Panc1 (cell line): ENCODE results near the gene CATSPER4. TPM values are rescaled to one million over a fixed set of nuclear protein-coding genes. Genes with fewer than 3 reads are reported as not detected.

Experiments
- ATAC-seq: fragments of 200-7000 bp; cut with Tn5 transposase; 2 replicates; pipeline ENCODE4 v1.9.1; 2020; ENCODE audit warnings: mild to moderate bottlenecking, moderate library complexity
- BruUV-seq: library from RNA; stranded (reverse); fragments of 400-500 nt; replicated peaks from 2 replicates; lab custom pipeline; 2021; lab: Mats Ljungman, UMichigan
- CTCF ChIA-PET: fragments of 300-600 bp; sonication (Branson Sonifier 250); formaldehyde crosslinking; loops from one replicate; lab custom pipeline; 2022; ENCODE audit warnings: antibody characterized with exemption; lab: Charles Lee
- POLR2A ChIA-PET: fragments of 300-600 bp; sonication (Branson Sonifier 250); formaldehyde crosslinking; loops from one replicate; lab custom pipeline; 2022; ENCODE audit warnings: antibody characterized with exemption; lab: Charles Lee
- DNase-seq: peaks from one replicate; pipeline ENCODE4 v3.0.0-alpha.2; 2010; ENCODE audit warnings: low read depth, low spot score
- H3K27ac ChIP-seq: 2 replicates; pipeline ENCODE4 v1.5.1; 2011; ENCODE audit warnings: mild to moderate bottlenecking, low read length, inconsistent platforms
- H3K27me3 ChIP-seq: fragments of 200-500 bp; sonication (Bioruptor generic); 2 replicates; pipeline ENCODE4 v1.6.0; 2014; ENCODE audit warnings: low read length, inconsistent platforms; ENCODE audit not compliant: control insufficient read depth, insufficient read depth
- H3K36me3 ChIP-seq: fragments of 200-500 bp; sonication (Bioruptor generic); 2 replicates; pipeline ENCODE4 v1.5.1; 2014; ENCODE audit warnings: inconsistent platforms, mild to moderate bottlenecking, low read length, moderate library complexity; ENCODE audit not compliant: control insufficient read depth, insufficient read depth
- H3K4me1 ChIP-seq: 2 replicates; pipeline ENCODE4 v1.5.1; 2011; ENCODE audit warnings: inconsistent platforms, mild to moderate bottlenecking, low read length, moderate library complexity; ENCODE audit not compliant: control insufficient read depth, insufficient read depth
- H3K4me3 ChIP-seq, 2 experiments: 2 replicates each; pipeline ENCODE4 v1.5.1; 2011 to 2012; ENCODE audit warnings: low read depth in 2 of 2, low read length in 2 of 2, mild to moderate bottlenecking in 2 of 2, inconsistent platforms in 1 of 2, moderate library complexity in 1 of 2
- H3K9me3 ChIP-seq: fragments of 200-500 bp; sonication (Bioruptor generic); 2 replicates; pipeline ENCODE4 v1.5.1; 2014; ENCODE audit warnings: low read depth, mild to moderate bottlenecking, inconsistent platforms, low read length, moderate library complexity; ENCODE audit not compliant: control insufficient read depth, insufficient read depth
- CTCF ChIP-seq: fragments of 450-650 bp; IDR thresholded peaks from 2 replicates; pipeline ENCODE4 v1.5.1; 2017; ENCODE audit warnings: mild to moderate bottlenecking
- POLR2AphosphoS5 ChIP-seq: IDR thresholded peaks from 2 replicates; pipeline ENCODE4 v1.6.1; 2012; ENCODE audit warnings: mild to moderate bottlenecking, low read depth, low read length, moderate library complexity
- REST ChIP-seq, 2 experiments: IDR thresholded peaks; 2 replicates each; pipeline ENCODE4 v1.6.1; 2011 to 2012; ENCODE audit warnings: low read depth in 2 of 2, control low read depth in 1 of 2, low read length in 1 of 2, mild to moderate bottlenecking in 1 of 2, moderate library complexity in 1 of 2; ENCODE audit not compliant: insufficient read depth in 1 of 2
- SIN3A ChIP-seq: IDR thresholded peaks from 2 replicates; pipeline ENCODE4 v1.6.1; 2012; ENCODE audit warnings: low read depth, mild to moderate bottlenecking, low read length, moderate library complexity, borderline replicate concordance; ENCODE audit not compliant: insufficient read depth
- TCF7L2 ChIP-seq: IDR thresholded peaks from 2 replicates; pipeline ENCODE4 v1.6.1; 2011; ENCODE audit warnings: mild to moderate bottlenecking, low read depth, low read length, inconsistent platforms
- in situ Hi-C: cut with HindIII; loops from 2 replicates; pipeline ENCODE4 v1.10.0; 2016; ENCODE audit warnings: low sequenced_read_pairs, low pct_unique_long_range_greater_than_20kb
- intact Hi-C: fragments of 100-400 bp; cut with micrococcal nuclease; formaldehyde crosslinking; loops from one replicate; pipeline ENCODE4 v1.10.0; 2022; ENCODE audit not compliant: unreplicated experiment
- total RNA-seq: library from RNA; stranded (reverse); gene quantifications from one replicate; pipeline ENCODE4 v1.2.1, GENCODE V29; 2021; ENCODE audit not compliant: unreplicated experiment

The CATSPER4 gene
- total RNA-seq, 1 experiment from 2014 or later = not detected

GRCh38 chr1:26156285-26157038 is 33.9 kb upstream of the CATSPER4 start:
- in situ Hi-C loops = no loop called here
- POLR2A ChIA-PET = interaction anchor here (0.6 kb wide), 2 partner anchors 16 to 172 kb away, joined by 4 to 9 read pairs; no protein-coding TSS in a partner anchor

More at GRCh38 chr1:26156285-26157038, 33.9 kb upstream of the CATSPER4 start:
- no TSS peak for BruUV-seq
- Histone ChIP-seq H3K4me1 (peaks cover 6% of the 10 kb centered on the region; the same call in 1 of the 2 replicates), H3K27ac (no peak overlapping the region), H3K9me3 (no peaks in the 10 kb centered on the region), H3K4me3 (no peak overlapping the region), H3K36me3 (no peaks in the 10 kb centered on the region), H3K27me3 (no peaks in the 10 kb centered on the region)
- ATAC-seq (no peak), DNase-seq (no peak)
- TF ChIP-seq REST (IDR thresholded peaks at IDR 0.05; ENCODE audit: insufficient read depth in 1 of 2, low read depth in 2 of 2, low read length in 1 of 2) (no peak), TCF7L2 (no peak), CTCF (no peak), POLR2AphosphoS5 (no peak), SIN3A (no peak)
- CTCF ChIA-PET = interaction anchor here (0.6 to 1.0 kb wide), 2 partner anchors 52 to 727 kb away, joined by 4 read pairs; no protein-coding TSS in a partner anchor
- intact Hi-C loops = no loop called here
